ENCODE results near the gene BEND4.
"Not testable (repeated sequence)": the region's sequence is repeated elsewhere in the genome, so short reads cannot be mapped to it uniquely, and the experiment has no call there.

BEND4 gene

DNA sequence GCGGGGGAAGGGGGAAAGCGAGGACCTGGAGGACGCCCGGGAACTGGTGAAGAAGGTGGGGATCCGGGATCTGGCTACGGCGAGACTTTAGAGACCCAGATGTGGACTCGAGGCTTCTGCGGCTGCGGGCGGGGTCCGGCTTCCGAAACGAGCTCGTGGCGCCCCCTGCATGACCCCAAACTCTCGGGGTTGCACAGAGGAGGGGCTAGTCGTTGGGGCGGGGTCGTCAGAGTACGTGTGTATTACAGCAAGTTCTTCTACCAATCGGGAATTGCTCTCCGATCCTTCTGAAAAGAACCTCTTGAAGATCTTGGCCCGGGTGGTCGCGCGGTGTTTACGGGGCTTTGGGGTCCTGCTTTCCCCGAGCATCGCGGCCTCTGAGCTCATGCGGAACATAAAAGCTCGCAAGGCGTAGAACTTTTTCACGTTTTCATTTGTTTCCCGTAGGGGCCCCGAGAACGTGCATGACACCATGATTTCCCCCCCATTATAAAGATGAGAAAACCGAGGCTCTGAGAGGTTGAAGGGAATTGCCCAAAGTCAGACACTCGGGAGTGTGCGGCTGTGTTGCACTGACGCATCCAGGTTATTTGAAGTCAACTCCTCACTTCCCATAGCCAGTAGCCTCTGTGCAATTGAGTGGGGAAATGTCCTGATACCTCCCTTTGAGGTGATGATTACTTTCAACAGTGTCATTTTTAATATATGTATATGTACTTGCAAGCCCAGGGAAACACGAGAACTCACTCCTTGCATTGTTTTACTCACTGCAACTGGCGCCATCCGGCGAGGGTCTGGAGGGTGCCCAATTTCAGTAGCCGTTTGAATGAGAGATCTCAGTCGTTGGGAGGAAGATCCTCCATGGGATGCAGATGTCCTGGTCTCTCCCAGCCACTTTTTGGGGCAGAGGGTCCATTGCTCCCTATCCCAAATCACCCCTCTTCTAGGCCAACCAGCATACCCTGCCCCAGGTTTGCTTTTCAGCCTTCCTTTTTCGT, at the start of gene BEND4:
Gene BEND4 (minus strand): TSS at position 149 of the 998 bp plus-strand sequence. CDS start 512 bp downstream, outside the sequence.
- no peak for DNase-seq (ENCODE audit: low spot score)

GRCh38 chr4:42197341-42197740, 44.9 kb upstream of the BEND4 start:
- DNase-seq (ENCODE audit: low spot score): no peak

DNA sequence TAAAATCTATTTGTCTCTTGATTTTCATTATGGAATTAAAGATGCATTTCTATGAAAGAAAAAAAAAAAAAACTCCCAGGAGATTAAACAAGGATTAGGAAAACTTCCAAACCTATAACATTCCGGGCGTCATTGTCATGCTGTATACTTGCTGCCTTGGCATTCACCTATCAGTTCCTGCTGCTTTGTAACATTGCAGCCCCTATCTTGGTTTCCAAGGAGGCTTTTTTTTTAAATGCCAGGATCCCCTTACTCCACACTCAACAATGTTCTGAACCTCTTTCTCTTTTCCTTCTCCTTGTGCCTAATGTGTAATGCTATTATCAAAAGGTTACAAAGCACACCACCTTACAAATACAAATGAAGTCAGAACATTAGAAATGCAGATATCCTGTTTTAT, 20.5 kb upstream of the BEND4 start:
- no peak for DNase-seq (ENCODE audit: low spot score)

DNA sequence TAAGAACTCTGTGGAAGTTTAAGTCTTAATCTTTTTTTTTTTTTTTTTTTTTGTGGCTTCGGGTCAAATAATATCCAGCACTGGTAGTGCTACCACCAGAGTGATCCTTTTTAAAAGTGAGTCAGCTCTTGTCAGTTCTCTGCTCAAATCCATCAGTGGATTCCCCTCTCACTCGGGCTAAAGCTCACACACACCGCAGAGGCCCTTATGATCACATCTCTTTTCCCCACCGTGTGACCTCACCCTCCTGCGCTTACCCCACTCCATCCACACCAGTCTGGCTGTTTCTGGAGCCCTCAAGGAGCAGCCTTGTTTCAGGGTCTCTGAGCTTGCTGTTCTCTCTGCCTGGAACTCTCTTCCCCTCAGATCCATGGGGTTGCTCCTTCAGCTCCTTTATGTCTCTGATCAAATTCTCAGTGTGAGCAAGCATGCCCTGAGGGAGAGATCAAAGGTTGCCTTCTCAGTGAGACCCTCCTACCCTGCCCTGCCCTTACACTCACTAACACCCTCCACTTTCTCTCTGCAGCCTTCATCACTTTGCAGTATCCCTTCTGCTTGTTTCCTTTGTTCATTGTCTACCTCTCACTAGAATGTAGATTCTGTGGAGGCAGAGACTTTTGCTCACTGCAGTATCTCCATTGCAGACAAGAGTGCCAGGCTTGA, 19.8 kb upstream of the BEND4 start:
- no peak for DNase-seq (ENCODE audit: low spot score)

DNA sequence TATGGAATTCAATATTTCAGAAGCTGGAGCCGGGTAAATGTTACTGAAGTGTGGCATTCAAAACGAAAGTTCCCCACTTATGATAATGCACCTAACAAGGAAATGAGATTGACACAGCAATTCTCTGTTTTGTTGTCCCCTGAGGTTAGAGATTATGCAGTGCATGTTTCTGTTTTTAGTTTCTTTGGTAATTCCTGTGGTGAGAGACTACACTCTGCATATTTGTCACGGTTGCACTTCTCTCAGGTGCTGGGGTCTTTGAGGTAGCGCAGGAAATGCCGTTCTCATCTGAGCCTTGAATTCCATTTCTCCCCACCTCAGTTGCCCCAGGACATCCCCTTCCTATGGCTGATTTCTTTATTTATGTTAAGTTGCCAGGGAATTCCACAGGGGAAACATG, 15.3 kb upstream of the BEND4 start:
- DNase-seq (ENCODE audit: low spot score): no peak

GRCh38 chr4:42166186-42166585, 13.7 kb upstream of the BEND4 start:
- not testable (repeated sequence) for DNase-seq (ENCODE audit: low spot score)

DNA sequence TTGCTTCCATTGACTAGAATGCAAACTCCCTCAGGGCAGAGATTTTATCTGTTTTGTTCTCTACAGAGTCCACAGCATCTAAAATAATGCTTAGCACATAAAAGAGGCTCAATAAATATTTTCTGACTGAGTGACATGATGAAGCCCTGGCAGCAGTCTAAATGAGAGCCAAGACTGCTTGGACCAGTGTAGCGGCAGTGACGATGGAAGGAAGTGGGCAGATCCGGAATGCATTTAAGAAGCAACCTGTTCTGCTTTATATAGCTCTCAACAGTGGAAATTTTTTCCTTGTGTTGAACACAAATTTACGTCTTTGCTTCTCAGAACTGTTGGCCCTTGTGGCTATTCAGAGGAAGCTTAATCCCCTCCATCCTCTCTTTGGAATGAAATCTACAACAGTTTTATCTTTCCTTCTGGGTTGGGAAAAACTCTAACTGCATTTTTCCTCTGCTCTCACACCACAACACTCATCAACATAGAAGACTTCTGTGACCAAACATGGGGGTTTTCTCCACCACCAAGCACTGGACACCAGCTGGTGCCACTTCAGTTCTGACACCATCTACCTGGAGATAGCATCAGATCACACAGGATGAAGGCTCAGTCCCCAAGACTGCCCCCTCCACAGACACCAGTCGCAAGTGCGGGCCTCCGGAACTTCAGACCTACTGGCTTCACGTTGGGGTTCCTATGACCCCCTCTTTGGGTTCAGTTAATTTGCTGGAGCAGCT, 7.0 kb upstream of the BEND4 start:
- no peak for DNase-seq (ENCODE audit: low spot score)

GRCh38 chr4:42151568-42152506, 618 bp downstream of the BEND4 start:
- no peak for DNase-seq (ENCODE audit: low spot score)

GRCh38 chr4:42150653-42151567, 1.5 kb downstream of the BEND4 start:
- no peak for DNase-seq (ENCODE audit: low spot score)

DNA sequence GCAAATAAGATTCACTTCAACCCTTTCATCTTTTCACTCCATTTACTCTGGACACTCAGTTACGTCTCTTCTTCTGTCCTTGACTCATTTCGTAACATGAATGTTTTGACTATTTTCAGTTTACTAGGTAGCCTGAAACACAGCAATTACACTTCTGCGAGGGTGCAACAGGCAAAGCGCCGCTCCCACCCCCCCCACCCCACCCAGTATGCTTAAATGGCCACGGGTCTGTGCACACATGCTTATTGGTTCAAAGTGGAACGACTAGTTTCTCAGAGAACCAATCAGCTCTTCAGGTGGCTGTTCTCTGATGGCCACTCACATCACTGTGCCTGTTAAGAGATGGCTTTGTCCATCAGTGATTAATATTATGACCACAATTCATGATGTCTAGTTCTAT, 3.5 kb downstream of the BEND4 start:
- no peak for DNase-seq (ENCODE audit: low spot score)

GRCh38 chr4:42148425-42148824, 4.0 kb downstream of the BEND4 start:
- DNase-seq (ENCODE audit: low spot score): no peak

GRCh38 chr4:42144028-42144427, 8.4 kb downstream of the BEND4 start:
- no peak for DNase-seq (ENCODE audit: low spot score)

DNA sequence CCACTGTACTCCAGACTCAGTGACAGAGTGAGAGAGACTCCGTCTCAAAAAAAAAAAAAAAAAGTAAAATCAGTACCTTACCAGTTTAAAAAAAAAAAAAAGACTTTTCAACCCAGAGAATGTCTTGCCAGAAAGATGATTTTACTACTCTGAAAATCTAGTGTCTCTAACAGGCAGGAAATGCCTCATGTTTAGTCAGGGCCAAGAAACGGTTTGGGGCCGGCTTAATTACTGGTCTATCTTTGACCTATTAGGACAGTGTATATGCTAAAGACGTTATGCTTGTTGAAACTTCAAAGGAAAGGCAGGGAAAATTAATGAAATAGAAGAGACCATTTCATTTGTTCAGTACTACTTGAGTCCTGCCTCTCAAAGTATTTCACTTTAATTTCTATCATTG, 9.9 kb downstream of the BEND4 start:
- DNase-seq (ENCODE audit: low spot score): no peak

- DNase-seq (ENCODE audit: low spot score): no peak
Measured at GRCh38 chr4:42136371-42136770, 16.1 kb downstream of the BEND4 start.

DNA sequence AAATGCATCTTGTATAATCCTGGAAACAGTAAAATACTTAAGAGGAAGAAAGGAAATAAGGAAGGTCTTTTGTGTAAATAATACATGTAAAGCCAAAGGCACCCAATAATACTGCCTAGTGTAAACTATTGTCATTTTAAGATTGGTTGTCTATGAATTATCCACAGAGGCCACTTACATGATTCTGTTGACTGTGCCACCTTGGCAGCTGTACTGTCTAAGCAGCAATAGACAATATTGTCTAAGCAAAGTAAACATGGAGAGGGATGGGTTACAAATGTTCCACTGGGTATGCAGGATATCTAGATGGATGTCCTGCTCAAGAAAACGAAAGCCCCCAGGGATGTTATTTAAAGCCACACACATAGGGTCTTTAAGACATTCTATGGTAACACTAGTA, 19.4 kb downstream of the BEND4 start:
- no peak for DNase-seq (ENCODE audit: low spot score)

DNA sequence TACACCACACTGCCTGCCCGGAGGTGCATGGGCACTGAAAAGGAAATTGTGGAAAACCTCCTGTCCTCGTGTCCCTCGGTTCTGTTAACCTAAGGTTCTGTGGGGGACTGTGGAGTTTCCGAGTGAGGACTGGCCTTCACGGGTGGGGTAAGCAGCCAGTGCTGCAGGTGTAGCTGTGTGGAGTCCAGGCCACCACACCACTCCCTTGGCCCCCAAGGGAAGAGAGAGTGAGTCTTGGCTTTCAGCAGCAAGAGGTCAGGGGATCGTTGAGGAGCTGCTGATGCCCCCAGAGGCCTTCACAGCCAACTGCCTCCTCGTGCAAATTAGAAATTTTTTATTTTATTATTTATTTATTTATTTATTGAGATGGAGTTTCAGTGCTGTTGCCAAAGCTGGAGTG, 20.4 kb downstream of the BEND4 start:
- no peak for DNase-seq (ENCODE audit: low spot score)

GRCh38 chr4:42123071-42123644, 29.3 kb downstream of the BEND4 start:
- DNase-seq (ENCODE audit: low spot score): no peak

- no peak for DNase-seq (ENCODE audit: low spot score)
Measured at GRCh38 chr4:42122237-42122636, 30.2 kb downstream of the BEND4 start.

DNA sequence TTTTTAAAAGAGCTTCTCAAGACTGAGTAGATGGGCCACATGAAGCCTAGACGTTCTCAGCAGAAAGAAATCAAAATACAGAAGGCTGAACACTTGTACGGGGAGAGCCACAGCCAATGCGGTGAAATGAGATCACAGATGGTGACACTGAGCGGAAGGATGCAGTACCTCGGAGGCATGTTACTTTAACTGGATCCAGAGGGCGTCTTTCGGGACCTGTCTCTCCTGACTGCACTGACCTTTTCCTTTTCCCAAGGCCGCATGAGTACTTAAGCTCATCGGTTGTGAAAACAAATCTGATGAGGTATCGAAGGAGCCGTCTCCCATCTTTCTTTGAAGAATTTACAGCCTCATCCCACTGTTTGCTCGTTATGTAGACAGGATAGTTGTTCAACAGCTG, 32.6 kb downstream of the BEND4 start:
- no peak for DNase-seq (ENCODE audit: low spot score)

DNA sequence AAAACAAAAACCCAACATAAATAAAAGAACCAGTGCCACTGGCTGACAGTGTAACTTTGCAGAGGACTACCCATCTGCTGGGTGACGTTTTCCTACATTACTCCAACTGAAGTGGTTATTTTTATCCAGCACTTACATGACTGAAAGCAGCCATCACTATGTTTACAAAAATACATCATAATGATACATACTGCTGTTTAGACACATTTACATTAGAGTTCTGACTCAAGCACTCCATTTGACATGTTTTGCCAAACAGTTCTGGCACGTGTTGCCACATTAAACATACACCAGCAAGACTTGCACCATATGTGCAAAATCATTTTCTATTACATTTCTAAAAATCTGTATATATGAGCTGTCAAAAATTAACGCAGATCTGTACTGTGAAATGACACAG, 39.6 kb downstream of the BEND4 start:
- no peak for DNase-seq (ENCODE audit: low spot score)

All from HuH-7 (cell line).